Cardiac muscle cell (in vitro differentiated cells and primary cell): ENCODE results near the gene CD80. TPM values are rescaled to one million over a fixed set of nuclear protein-coding genes. Genes with fewer than 3 reads are reported as not detected.

Source experiments
- DNase-seq, 2 donors: peaks; one replicate each; pipeline versions ENCODE4 v3.0.0 to v3.0.0-alpha.2; 2010 to 2017; ENCODE audit warnings: low read depth in 1 of 2, low spot score in 1 of 2
- H3K27ac ChIP-seq: fragments of 200-600 bp; sonication (generic); 2 replicates; pipeline ENCODE4 v1.5.1; 2016
- H3K27me3 ChIP-seq: fragments of 200-600 bp; sonication (generic); 2 replicates; pipeline ENCODE4 v1.6.0; 2016; ENCODE audit warnings: control low read depth
- H3K36me3 ChIP-seq: fragments of 200-600 bp; sonication (generic); 2 replicates; pipeline ENCODE4 v1.5.1; 2016; ENCODE audit warnings: control low read depth
- H3K4me1 ChIP-seq: fragments of 200-600 bp; sonication (generic); 2 replicates; pipeline ENCODE4 v1.8.1; 2017; ENCODE audit warnings: low read depth, mild to moderate bottlenecking, mixed run types
- H3K4me3 ChIP-seq: fragments of 200-600 bp; sonication (generic); 2 replicates; pipeline ENCODE4 v1.5.1; 2016; ENCODE audit warnings: mild to moderate bottlenecking
- H3K9me3 ChIP-seq: fragments of 200-600 bp; sonication (generic); 2 replicates; pipeline ENCODE4 v1.5.1; 2017; ENCODE audit warnings: low read depth, mild to moderate bottlenecking, control low read depth
- polyA plus RNA-seq: library from polyadenylated mRNA; unstranded; fragments of >200 nt; fragmentation: Nextera tagmentation; extraction: Ambion mirVana; gene quantifications from 2 replicates; pipeline ENCODE4 v1.2.1, GENCODE V29; 2016
- total RNA-seq: library from RNA; depleted of rRNA; stranded (reverse); fragments of >200 nt; gene quantifications from 2 replicates; pipeline ENCODE4 v1.2.3, GENCODE V29; 2016
- TF ChIP-seq, protein P1 (sequence below): IDR thresholded peaks from 2 replicates; pipeline ENCODE4 v1.5.1; 2012; ENCODE audit warnings: low read depth, mild to moderate bottlenecking, low read length

CD80 gene
- total and polyA plus RNA-seq, 2 experiments from 2014 or later = 0.39 TPM; not detected in 1

DNA sequence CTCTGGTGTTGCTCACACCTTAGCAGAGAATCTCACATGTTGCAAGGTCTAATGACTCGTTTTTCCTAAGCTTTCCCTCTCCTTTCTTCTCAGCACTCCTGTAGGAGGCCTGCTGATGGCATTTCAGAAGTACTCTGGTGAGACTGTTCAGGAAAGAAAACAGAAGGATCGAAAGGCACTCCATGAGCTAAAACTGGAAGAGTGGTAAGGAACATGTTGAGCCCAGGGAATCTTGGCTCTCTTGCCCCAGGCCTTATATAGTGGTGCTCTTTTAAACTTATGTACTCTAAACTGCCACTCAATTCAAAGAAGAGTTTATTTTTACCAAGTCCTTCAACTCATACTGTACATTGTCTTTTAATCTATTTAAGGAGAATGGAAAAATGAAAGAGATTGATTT is 42.3 kb downstream of the CD80 start:
- no peaks in the 10 kb centered on the region for H3K9me3 ChIP-seq
- TF ChIP-seq, protein P1, sequence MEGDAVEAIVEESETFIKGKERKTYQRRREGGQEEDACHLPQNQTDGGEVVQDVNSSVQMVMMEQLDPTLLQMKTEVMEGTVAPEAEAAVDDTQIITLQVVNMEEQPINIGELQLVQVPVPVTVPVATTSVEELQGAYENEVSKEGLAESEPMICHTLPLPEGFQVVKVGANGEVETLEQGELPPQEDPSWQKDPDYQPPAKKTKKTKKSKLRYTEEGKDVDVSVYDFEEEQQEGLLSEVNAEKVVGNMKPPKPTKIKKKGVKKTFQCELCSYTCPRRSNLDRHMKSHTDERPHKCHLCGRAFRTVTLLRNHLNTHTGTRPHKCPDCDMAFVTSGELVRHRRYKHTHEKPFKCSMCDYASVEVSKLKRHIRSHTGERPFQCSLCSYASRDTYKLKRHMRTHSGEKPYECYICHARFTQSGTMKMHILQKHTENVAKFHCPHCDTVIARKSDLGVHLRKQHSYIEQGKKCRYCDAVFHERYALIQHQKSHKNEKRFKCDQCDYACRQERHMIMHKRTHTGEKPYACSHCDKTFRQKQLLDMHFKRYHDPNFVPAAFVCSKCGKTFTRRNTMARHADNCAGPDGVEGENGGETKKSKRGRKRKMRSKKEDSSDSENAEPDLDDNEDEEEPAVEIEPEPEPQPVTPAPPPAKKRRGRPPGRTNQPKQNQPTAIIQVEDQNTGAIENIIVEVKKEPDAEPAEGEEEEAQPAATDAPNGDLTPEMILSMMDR = no peak
- no peaks in the 10 kb centered on the region for H3K27me3 ChIP-seq
- H3K36me3 ChIP-seq = peaks cover 46% of the 10 kb centered on the region
- DNase-seq = peak in 1 of 2 donors; percentile 72
- peaks cover 16% of the 10 kb centered on the region for H3K4me1 ChIP-seq
- peak overlapping the region; percentile 97 for H3K27ac ChIP-seq
- H3K4me3 ChIP-seq = no peak overlapping the region

DNA sequence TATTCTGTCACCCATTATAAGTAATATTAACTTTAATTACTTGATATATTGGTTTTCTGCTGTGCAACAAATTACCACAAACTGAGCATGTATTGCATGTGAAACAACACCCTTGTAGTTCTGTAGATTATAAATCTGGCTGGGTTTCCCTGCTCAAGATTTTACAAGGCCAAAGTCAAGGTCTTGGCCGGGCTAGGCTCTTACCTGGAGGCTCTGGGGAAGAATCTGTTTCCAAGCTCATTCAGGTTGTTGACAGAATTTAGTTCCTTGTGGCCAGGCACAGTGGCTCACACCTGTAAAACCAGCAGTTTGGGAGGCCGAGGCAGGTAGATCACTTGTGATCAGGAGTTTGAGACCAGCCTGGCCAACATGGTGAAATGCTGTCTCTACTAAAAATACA is 44.8 kb downstream of the CD80 start:
- no peak for DNase-seq
- TF ChIP-seq, protein P1 = no peak
- peaks cover 16% of the 10 kb centered on the region for H3K4me1 ChIP-seq
- H3K9me3 ChIP-seq = no peaks in the 10 kb centered on the region
- no peak overlapping the region for H3K27ac ChIP-seq
- H3K27me3 ChIP-seq = no peaks in the 10 kb centered on the region
- no peak overlapping the region for H3K4me3 ChIP-seq
- H3K36me3 ChIP-seq = peaks cover 41% of the 10 kb centered on the region

DNA sequence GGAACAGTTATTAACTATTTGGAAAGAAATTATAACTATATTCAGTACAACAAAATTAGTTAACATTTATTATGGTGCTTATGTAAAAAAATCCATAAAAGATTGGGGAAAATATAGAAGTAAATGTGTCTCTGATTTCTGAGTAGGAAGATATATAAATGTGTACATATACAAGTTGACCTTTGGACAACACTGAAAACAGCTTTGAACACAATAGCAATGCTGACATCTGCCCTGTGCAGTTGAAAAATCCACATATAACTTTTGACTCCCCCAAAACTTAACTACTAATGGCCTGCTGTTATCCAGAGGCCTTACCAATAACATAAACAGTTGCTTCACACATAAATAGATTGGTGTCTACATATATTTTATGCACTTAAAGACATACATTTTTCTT is 48.7 kb downstream of the CD80 start:
- no peak for DNase-seq
- Histone ChIP-seq H3K36me3 (peaks cover 38% of the 10 kb centered on the region), H3K4me1 (no peaks in the 10 kb centered on the region), H3K27ac (no peak overlapping the region), H3K27me3 (no peaks in the 10 kb centered on the region), H3K4me3 (no peak overlapping the region), H3K9me3 (no peaks in the 10 kb centered on the region)
- TF ChIP-seq, protein P1 = no peak

DNA sequence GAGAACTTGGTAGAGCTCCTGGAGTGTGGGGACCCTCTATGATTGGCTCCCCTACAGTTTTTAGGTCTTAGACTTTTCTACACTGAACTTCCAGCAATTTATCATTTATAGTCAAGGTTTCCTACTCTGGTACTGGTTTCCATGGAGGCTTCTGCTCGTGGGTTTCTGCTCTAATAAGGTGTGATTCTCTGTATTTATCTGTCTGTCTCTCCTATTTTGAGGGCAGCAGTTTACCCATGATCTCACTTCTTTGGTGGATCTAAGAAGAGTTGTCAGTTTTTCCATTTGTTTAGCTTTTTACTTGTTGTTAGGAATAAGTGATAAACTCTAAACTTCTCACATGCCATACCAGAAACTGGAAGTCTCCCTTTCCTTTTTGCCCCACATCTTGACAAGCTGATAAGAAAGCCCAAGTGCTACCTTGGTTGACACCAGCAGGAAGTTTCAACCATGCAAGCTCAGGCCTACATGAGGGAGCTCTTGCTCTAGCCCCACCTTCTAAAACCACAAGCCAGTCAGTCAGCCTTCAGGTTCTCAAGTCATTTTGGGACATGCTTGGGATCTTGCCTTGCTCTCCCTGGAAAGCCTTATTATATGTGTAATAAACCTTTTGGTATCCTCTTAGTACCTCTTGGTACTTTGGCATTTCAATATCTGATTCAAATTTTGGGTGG is 51.1 kb downstream of the CD80 start:
- no peaks in the 10 kb centered on the region for H3K4me1 ChIP-seq
- H3K9me3 ChIP-seq = no peaks in the 10 kb centered on the region
- no peak overlapping the region for H3K27ac ChIP-seq
- peaks cover 43% of the 10 kb centered on the region for H3K36me3 ChIP-seq
- H3K27me3 ChIP-seq = no peaks in the 10 kb centered on the region
- H3K4me3 ChIP-seq = no peak overlapping the region
- no peak for DNase-seq
- TF ChIP-seq, protein P1 = no peak

DNA sequence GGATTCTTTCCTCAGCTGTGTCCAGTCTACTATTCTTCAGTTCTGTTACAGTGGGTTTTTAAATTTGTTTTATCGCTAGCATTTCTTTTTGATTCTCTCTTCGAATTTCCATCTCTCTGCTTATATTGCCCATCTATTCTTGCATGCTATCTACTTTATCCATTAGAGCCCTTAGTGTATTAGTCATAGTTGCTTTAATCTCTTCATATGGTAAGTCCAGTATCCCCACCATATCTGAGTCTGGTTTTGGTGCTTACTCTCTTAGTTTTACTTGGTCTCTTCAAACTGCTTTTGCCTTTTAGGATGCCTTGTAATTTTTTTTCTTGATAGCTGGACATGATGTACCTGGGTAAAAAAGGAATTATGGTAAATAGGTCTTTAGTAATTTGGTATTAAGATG is 52.0 kb downstream of the CD80 start:
- no peaks in the 10 kb centered on the region for H3K27me3 ChIP-seq
- H3K4me1 ChIP-seq = no peaks in the 10 kb centered on the region
- H3K27ac ChIP-seq = no peak overlapping the region
- no peak overlapping the region for H3K4me3 ChIP-seq
- no peak for DNase-seq
- TF ChIP-seq, protein P1 = no peak
- peaks cover 43% of the 10 kb centered on the region for H3K36me3 ChIP-seq
- H3K9me3 ChIP-seq = no peaks in the 10 kb centered on the region

DNA sequence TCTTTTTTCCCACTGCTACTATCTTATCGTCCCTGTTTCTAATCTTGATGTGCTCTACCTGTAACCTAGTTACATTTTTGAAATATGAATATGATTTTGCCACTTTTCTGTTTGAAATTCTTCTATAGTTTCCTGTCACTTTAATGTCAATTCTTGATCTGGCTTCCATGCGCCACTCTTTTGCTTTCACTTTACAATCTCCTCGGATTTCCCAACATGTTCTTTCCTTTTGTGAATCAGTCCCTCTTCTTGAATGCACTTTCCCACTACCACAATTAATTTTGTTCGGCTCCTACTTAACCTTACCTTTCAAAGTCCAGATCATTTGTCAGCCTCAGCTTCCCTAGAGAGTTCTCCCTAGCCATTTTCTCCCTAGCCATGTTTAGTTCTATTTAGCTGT is 52.8 kb downstream of the CD80 start:
- no peaks in the 10 kb centered on the region for H3K9me3 ChIP-seq
- H3K27ac ChIP-seq = peak overlapping the region; percentile 23
- TF ChIP-seq, protein P1 = no peak
- no peaks in the 10 kb centered on the region for H3K27me3 ChIP-seq
- no peak overlapping the region for H3K4me3 ChIP-seq
- H3K4me1 ChIP-seq = no peaks in the 10 kb centered on the region
- DNase-seq = no peak
- peaks cover 43% of the 10 kb centered on the region for H3K36me3 ChIP-seq
